Panc1 (cell line): ENCODE data around the gene MSRB3. TPM values are rescaled to one million over a fixed set of nuclear protein-coding genes. Genes with fewer than 3 reads are reported as not detected.

Source experiments
- ATAC-seq: fragments of 200-7000 bp; cut with Tn5 transposase; 2 replicates; pipeline ENCODE4 v1.9.1; 2020; ENCODE audit warnings: mild to moderate bottlenecking, moderate library complexity
- BruUV-seq: library from RNA; stranded (reverse); fragments of 400-500 nt; replicated peaks from 2 replicates; lab custom pipeline; 2021; lab: Mats Ljungman, UMichigan
- CTCF ChIA-PET: fragments of 300-600 bp; sonication (Branson Sonifier 250); formaldehyde crosslinking; loops from one replicate; lab custom pipeline; 2022; ENCODE audit warnings: antibody characterized with exemption; lab: Charles Lee
- POLR2A ChIA-PET: fragments of 300-600 bp; sonication (Branson Sonifier 250); formaldehyde crosslinking; loops from one replicate; lab custom pipeline; 2022; ENCODE audit warnings: antibody characterized with exemption; lab: Charles Lee
- DNase-seq: peaks from one replicate; pipeline ENCODE4 v3.0.0-alpha.2; 2010; ENCODE audit warnings: low read depth, low spot score
- H3K27ac ChIP-seq: 2 replicates; pipeline ENCODE4 v1.5.1; 2011; ENCODE audit warnings: mild to moderate bottlenecking, low read length, inconsistent platforms
- H3K27me3 ChIP-seq: fragments of 200-500 bp; sonication (Bioruptor generic); 2 replicates; pipeline ENCODE4 v1.6.0; 2014; ENCODE audit warnings: low read length, inconsistent platforms; ENCODE audit not compliant: control insufficient read depth, insufficient read depth
- H3K36me3 ChIP-seq: fragments of 200-500 bp; sonication (Bioruptor generic); 2 replicates; pipeline ENCODE4 v1.5.1; 2014; ENCODE audit warnings: inconsistent platforms, mild to moderate bottlenecking, low read length, moderate library complexity; ENCODE audit not compliant: control insufficient read depth, insufficient read depth
- H3K4me1 ChIP-seq: 2 replicates; pipeline ENCODE4 v1.5.1; 2011; ENCODE audit warnings: inconsistent platforms, mild to moderate bottlenecking, low read length, moderate library complexity; ENCODE audit not compliant: control insufficient read depth, insufficient read depth
- H3K4me3 ChIP-seq, 2 experiments: 2 replicates each; pipeline ENCODE4 v1.5.1; 2011 to 2012; ENCODE audit warnings: low read depth in 2 of 2, low read length in 2 of 2, mild to moderate bottlenecking in 2 of 2, inconsistent platforms in 1 of 2, moderate library complexity in 1 of 2
- H3K9me3 ChIP-seq: fragments of 200-500 bp; sonication (Bioruptor generic); 2 replicates; pipeline ENCODE4 v1.5.1; 2014; ENCODE audit warnings: low read depth, mild to moderate bottlenecking, inconsistent platforms, low read length, moderate library complexity; ENCODE audit not compliant: control insufficient read depth, insufficient read depth
- POLR2AphosphoS5 ChIP-seq: IDR thresholded peaks from 2 replicates; pipeline ENCODE4 v1.6.1; 2012; ENCODE audit warnings: mild to moderate bottlenecking, low read depth, low read length, moderate library complexity
- SIN3A ChIP-seq: IDR thresholded peaks from 2 replicates; pipeline ENCODE4 v1.6.1; 2012; ENCODE audit warnings: low read depth, mild to moderate bottlenecking, low read length, moderate library complexity, borderline replicate concordance; ENCODE audit not compliant: insufficient read depth
- TCF7L2 ChIP-seq: IDR thresholded peaks from 2 replicates; pipeline ENCODE4 v1.6.1; 2011; ENCODE audit warnings: mild to moderate bottlenecking, low read depth, low read length, inconsistent platforms
- in situ Hi-C: cut with HindIII; loops from 2 replicates; pipeline ENCODE4 v1.10.0; 2016; ENCODE audit warnings: low sequenced_read_pairs, low pct_unique_long_range_greater_than_20kb
- intact Hi-C: fragments of 100-400 bp; cut with micrococcal nuclease; formaldehyde crosslinking; loops from one replicate; pipeline ENCODE4 v1.10.0; 2022; ENCODE audit not compliant: unreplicated experiment
- total RNA-seq: library from RNA; stranded (reverse); gene quantifications from one replicate; pipeline ENCODE4 v1.2.1, GENCODE V29; 2021; ENCODE audit not compliant: unreplicated experiment
- TF ChIP-seq, protein P1 (sequence below): fragments of 450-650 bp; IDR thresholded peaks from 2 replicates; pipeline ENCODE4 v1.5.1; 2017; ENCODE audit warnings: mild to moderate bottlenecking
- TF ChIP-seq, protein P2 (sequence below), 2 experiments: IDR thresholded peaks; 2 replicates each; pipeline ENCODE4 v1.6.1; 2011 to 2012; ENCODE audit warnings: low read depth in 2 of 2, control low read depth in 1 of 2, low read length in 1 of 2, mild to moderate bottlenecking in 1 of 2, moderate library complexity in 1 of 2; ENCODE audit not compliant: insufficient read depth in 1 of 2

Gene MSRB3
- total RNA-seq, 1 experiment from 2014 or later: 89.7 TPM

DNA sequence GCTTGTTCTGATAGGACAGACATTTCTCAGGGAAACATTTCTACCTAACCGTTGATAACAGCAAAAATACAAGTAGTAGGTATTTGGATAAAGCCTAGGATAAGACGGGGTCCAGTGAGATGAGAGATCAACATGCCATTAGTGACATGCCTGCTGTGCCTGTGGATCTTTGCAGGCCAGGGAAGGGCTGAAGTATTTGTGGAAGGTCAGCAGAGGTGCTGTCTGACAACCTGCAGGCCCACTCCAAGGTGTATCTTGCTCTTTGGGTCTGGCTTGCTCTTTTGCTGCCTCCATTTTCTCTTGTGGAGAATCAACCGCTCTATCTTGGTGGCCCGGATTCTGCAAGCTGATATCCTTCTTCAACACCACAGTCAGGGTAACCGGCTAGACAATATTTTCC is 46.7 kb downstream of the MSRB3 start:
- Histone ChIP-seq H3K27ac (no peak overlapping the region), H3K4me3 (no peak overlapping the region), H3K36me3 (peaks cover 10% of the 10 kb centered on the region; the same call in 1 of the 2 replicates), H3K27me3 (no peaks in the 10 kb centered on the region), H3K9me3 (no peaks in the 10 kb centered on the region), H3K4me1 (peaks cover 3% of the 10 kb centered on the region; the same call in 1 of the 2 replicates)
- ChIA-PET POLR2A (no interaction called here), CTCF (no interaction called here)
- no TSS peak for BruUV-seq
- ATAC-seq (no peak), DNase-seq (no peak)
- intact Hi-C loops (no loop called here), in situ Hi-C loops (no loop called here)
- no peak for TF ChIP-seq POLR2AphosphoS5
- no peak for TF ChIP-seq TCF7L2
- no peak for TF ChIP-seq SIN3A
- TF ChIP-seq, protein P1, sequence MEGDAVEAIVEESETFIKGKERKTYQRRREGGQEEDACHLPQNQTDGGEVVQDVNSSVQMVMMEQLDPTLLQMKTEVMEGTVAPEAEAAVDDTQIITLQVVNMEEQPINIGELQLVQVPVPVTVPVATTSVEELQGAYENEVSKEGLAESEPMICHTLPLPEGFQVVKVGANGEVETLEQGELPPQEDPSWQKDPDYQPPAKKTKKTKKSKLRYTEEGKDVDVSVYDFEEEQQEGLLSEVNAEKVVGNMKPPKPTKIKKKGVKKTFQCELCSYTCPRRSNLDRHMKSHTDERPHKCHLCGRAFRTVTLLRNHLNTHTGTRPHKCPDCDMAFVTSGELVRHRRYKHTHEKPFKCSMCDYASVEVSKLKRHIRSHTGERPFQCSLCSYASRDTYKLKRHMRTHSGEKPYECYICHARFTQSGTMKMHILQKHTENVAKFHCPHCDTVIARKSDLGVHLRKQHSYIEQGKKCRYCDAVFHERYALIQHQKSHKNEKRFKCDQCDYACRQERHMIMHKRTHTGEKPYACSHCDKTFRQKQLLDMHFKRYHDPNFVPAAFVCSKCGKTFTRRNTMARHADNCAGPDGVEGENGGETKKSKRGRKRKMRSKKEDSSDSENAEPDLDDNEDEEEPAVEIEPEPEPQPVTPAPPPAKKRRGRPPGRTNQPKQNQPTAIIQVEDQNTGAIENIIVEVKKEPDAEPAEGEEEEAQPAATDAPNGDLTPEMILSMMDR: no peak
- TF ChIP-seq, protein P2, sequence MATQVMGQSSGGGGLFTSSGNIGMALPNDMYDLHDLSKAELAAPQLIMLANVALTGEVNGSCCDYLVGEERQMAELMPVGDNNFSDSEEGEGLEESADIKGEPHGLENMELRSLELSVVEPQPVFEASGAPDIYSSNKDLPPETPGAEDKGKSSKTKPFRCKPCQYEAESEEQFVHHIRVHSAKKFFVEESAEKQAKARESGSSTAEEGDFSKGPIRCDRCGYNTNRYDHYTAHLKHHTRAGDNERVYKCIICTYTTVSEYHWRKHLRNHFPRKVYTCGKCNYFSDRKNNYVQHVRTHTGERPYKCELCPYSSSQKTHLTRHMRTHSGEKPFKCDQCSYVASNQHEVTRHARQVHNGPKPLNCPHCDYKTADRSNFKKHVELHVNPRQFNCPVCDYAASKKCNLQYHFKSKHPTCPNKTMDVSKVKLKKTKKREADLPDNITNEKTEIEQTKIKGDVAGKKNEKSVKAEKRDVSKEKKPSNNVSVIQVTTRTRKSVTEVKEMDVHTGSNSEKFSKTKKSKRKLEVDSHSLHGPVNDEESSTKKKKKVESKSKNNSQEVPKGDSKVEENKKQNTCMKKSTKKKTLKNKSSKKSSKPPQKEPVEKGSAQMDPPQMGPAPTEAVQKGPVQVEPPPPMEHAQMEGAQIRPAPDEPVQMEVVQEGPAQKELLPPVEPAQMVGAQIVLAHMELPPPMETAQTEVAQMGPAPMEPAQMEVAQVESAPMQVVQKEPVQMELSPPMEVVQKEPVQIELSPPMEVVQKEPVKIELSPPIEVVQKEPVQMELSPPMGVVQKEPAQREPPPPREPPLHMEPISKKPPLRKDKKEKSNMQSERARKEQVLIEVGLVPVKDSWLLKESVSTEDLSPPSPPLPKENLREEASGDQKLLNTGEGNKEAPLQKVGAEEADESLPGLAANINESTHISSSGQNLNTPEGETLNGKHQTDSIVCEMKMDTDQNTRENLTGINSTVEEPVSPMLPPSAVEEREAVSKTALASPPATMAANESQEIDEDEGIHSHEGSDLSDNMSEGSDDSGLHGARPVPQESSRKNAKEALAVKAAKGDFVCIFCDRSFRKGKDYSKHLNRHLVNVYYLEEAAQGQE (IDR thresholded peaks at IDR 0.05; ENCODE audit: insufficient read depth in 1 of 2, low read depth in 2 of 2, low read length in 1 of 2): no peak

DNA sequence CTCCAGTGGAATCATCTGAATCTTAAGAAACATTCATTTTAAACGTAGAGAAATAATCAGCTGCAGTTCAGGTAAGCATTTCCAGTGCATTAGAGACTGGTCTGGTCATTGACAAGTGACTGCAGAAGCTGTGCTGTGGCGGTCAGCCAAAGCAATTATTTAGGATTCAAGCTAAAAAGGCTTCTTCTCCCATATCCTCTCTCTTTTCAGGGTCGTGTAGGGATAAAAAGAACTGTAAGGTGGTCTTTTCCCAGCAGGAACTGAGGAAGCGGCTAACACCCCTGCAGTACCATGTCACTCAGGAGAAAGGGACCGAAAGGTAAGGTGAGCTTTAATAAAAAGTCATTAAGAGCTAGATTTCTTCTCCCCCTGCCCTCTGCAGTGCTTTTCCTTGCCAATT is 48.1 kb downstream of the MSRB3 start:
- H3K4me1 ChIP-seq: peaks cover 3% of the 10 kb centered on the region; the same call in 1 of the 2 replicates
- H3K9me3 ChIP-seq: no peaks in the 10 kb centered on the region
- no peaks in the 10 kb centered on the region for H3K27me3 ChIP-seq
- ChIA-PET CTCF (interaction anchor here (0.6 kb wide), 1 partner anchor 435 kb away, joined by 5 read pairs; no protein-coding TSS in a partner anchor), POLR2A (interaction anchor here (0.7 kb wide), 2 partner anchors 211 to 674 kb away, joined by 4 read pairs; no protein-coding TSS in a partner anchor)
- TF ChIP-seq, protein P1: no peak
- TF ChIP-seq POLR2AphosphoS5 (no peak), SIN3A (no peak), TCF7L2 (no peak)
- TF ChIP-seq, protein P2 (IDR thresholded peaks at IDR 0.05; ENCODE audit: insufficient read depth in 1 of 2, low read depth in 2 of 2, low read length in 1 of 2): no peak
- no peak overlapping the region for H3K4me3 ChIP-seq
- peaks cover 10% of the 10 kb centered on the region; the same call in 1 of the 2 replicates for H3K36me3 ChIP-seq
- DNase-seq: no peak
- no peak overlapping the region for H3K27ac ChIP-seq
- intact Hi-C loops: no loop called here
- no TSS peak for BruUV-seq
- in situ Hi-C loops: no loop called here
- no peak for ATAC-seq
